HepG2 (cell line): ENCODE measurements around the gene ITGB2. TPM values are rescaled to one million over a fixed set of nuclear protein-coding genes. Genes with fewer than 3 reads are reported as not detected.

ENCODE experiments used
- ATAC-seq: fragments of 200-7000 bp; cut with Tn5 transposase; 3 replicates; pipeline ENCODE4 v1.9.1; 2020; ENCODE audit warnings: mild to moderate bottlenecking, moderate library complexity
- BruUV-seq: library from RNA; stranded (reverse); fragments of 400-500 nt; replicated peaks from 2 replicates; lab custom pipeline; 2021; lab: Mats Ljungman, UMichigan
- CTCF ChIA-PET: fragments of 300-600 bp; formaldehyde crosslinking; extraction: SDS; loops from one replicate; lab custom pipeline; 2021; ENCODE audit warnings: low total read pairs, inconsistent platforms, low intra/inter-chr PET ratio; lab: Yijun Ruan, JAX
- POLR2A ChIA-PET: fragments of 350-600 bp; sonication (Branson Sonifier 250); formaldehyde crosslinking; loops from one replicate; lab custom pipeline; 2020; ENCODE audit warnings: antibody characterized with exemption, inconsistent platforms; lab: Yijun Ruan, JAX
- DNase-seq: peaks from one replicate; pipeline ENCODE4 v3.0.0-alpha.2; 2015; ENCODE audit warnings: low spot score
- FAIRE-seq: peaks from 3 replicates; lab custom pipeline; 2011; peaks lifted over from hg19 to GRCh38; lab: Jason Lieb, UNC
- H2AFZ ChIP-seq: one replicate; pipeline ENCODE4 v1.6.1; 2011; ENCODE audit warnings: low read length, inconsistent platforms
- H3K27ac ChIP-seq: fragments of 300-600 bp; 3 replicates; pipeline ENCODE4 v1.8.0; 2011; ENCODE audit warnings: mixed run types, mild to moderate bottlenecking, mixed read lengths, low read length, inconsistent platforms; ENCODE audit not compliant: insufficient read depth; ENCODE audit errors: extremely low read length
- H3K27me3 ChIP-seq, 2 experiments: fragments of 200-600 bp in 1 of 2; 2 replicates in 1 of 2; 3 replicates in 1 of 2; pipeline versions ENCODE4 v1.6.0 to v1.8.0; 2011; ENCODE audit warnings: low read length in 2 of 2, mild to moderate bottlenecking in 2 of 2, moderate library complexity in 2 of 2, inconsistent platforms in 1 of 2; ENCODE audit not compliant: insufficient read depth in 2 of 2, control insufficient read depth in 1 of 2
- H3K36me3 ChIP-seq, 2 experiments: fragments of 200-600 bp in 1 of 2; replicated peaks in 1 of 2; 2 replicates in 1 of 2; 3 replicates in 1 of 2; pipeline versions ENCODE4 v1.5.1 to v1.8.0; 2011; ENCODE audit warnings: low read length in 2 of 2, inconsistent platforms in 1 of 2; ENCODE audit not compliant: insufficient read depth in 2 of 2, control insufficient read depth in 1 of 2
- H3K4me1 ChIP-seq: 2 replicates; pipeline ENCODE4 v1.5.1; 2012; ENCODE audit warnings: low read length, inconsistent platforms; ENCODE audit not compliant: insufficient read depth
- H3K4me2 ChIP-seq: 2 replicates; pipeline ENCODE4 v1.6.0; 2011; ENCODE audit warnings: low read depth, low read length, inconsistent platforms
- H3K4me3 ChIP-seq, 3 experiments: fragments of 200-600 bp in 1 of 3; sonication (generic), shearing (Covaris generic) in 1 of 3; replicated peaks in 1 of 3; 2 replicates each; pipeline ENCODE4 v1.5.1; 2011 to 2016; ENCODE audit warnings: low read length in 3 of 3, inconsistent platforms in 2 of 3, low read depth in 2 of 3, mild to moderate bottlenecking in 2 of 3, control low read depth in 1 of 3, mixed read lengths in 1 of 3; ENCODE audit not compliant: insufficient read depth in 1 of 3
- H3K79me2 ChIP-seq: one replicate; pipeline ENCODE4 v1.6.1; 2011; ENCODE audit warnings: low read length, inconsistent platforms; ENCODE audit not compliant: insufficient read depth
- H3K9ac ChIP-seq: 2 replicates; pipeline ENCODE4 v1.6.0; 2011; ENCODE audit warnings: mild to moderate bottlenecking, low read depth, low read length, inconsistent platforms; ENCODE audit not compliant: insufficient read depth
- H3K9me3 ChIP-seq: 2 replicates; pipeline ENCODE4 v1.5.1; 2012; ENCODE audit warnings: mild to moderate bottlenecking, low read length
- H4K20me1 ChIP-seq: 2 replicates; pipeline ENCODE4 v1.6.0; 2011; ENCODE audit warnings: inconsistent platforms, mild to moderate bottlenecking, low read length, moderate library complexity; ENCODE audit not compliant: insufficient read depth
- SOX6 ChIP-seq, 2 experiments: fragments of 450-650 bp in 1 of 2; sonication (generic) in 1 of 2; formaldehyde crosslinking in 1 of 2; IDR thresholded peaks; 2 replicates each; pipeline versions ENCODE4 v1.4.0 to v1.6.1; 2017 to 2020; ENCODE audit warnings: antibody characterized with exemption in 1 of 2, mild to moderate bottlenecking in 1 of 2, missing genetic modification reagents in 1 of 2
- SRSF4 ChIP-seq: fragments of 200-400 bp; formaldehyde crosslinking; IDR thresholded peaks from one replicate; pipeline ENCODE4 v1.6.1; 2018; ENCODE audit warnings: mild to moderate bottlenecking, low read depth, low read length, moderate library complexity; ENCODE audit not compliant: poor library complexity, severe bottlenecking
- ZIK1 ChIP-seq: sonication (generic); formaldehyde crosslinking; IDR thresholded peaks from 2 replicates; pipeline ENCODE4 v1.5.0; 2020; ENCODE audit warnings: mild to moderate bottlenecking, low read depth, missing genetic modification reagents, borderline replicate concordance
- ZNF12 ChIP-seq: sonication (generic); formaldehyde crosslinking; IDR thresholded peaks from 2 replicates; pipeline ENCODE4 v1.5.0; 2020; ENCODE audit warnings: missing genetic modification reagents
- ZNF230 ChIP-seq: sonication (generic); formaldehyde crosslinking; IDR thresholded peaks from 2 replicates; pipeline ENCODE4 v1.4.0; 2020; ENCODE audit warnings: mild to moderate bottlenecking, missing genetic modification reagents
- ZNF557 ChIP-seq: sonication (generic); formaldehyde crosslinking; IDR thresholded peaks from 2 replicates; pipeline ENCODE4 v1.4.0; 2020; ENCODE audit warnings: missing genetic modification reagents
- WGBS: methylation state at CpG from one replicate; pipeline ENCODE4 v1.1.6; 2017; ENCODE audit warnings: low lambda C conversion rate; 5-methylcytosine and 5-hydroxymethylcytosine counted together
- in situ Hi-C: cut with HindIII; loops from 2 replicates; pipeline ENCODE4 v1.10.0; 2017; ENCODE audit warnings: low pct_unique_long_range_greater_than_20kb; ENCODE audit not compliant: extremely low pct_ligation_motif_present
- intact Hi-C: fragments of 100-400 bp; cut with micrococcal nuclease; formaldehyde crosslinking; loops from one replicate; pipeline ENCODE4 v1.10.0; 2022; ENCODE audit not compliant: unreplicated experiment
- polyA plus RNA-seq, 8 experiments: library from polyadenylated mRNA; depleted of rRNA in 3 of 8; stranded (reverse) in 7 of 8; unstranded in 1 of 8; fragments of >200 nt; fragmentation: Illumina TruSeq in 4 of 8; extraction: Trizol in 4 of 8; gene quantifications; 2 replicates each; pipeline versions ENCODE4 v1.2.1 to v1.2.3, GENCODE V29; 2011 to 2016; ENCODE audit warnings: low read depth in 4 of 8, missing spikeins in 1 of 8, mixed read lengths in 1 of 8; ENCODE audit not compliant: insufficient read depth in 1 of 8
- total RNA-seq, 5 experiments: library from RNA; depleted of rRNA; stranded (reverse); fragments of >200 nt; fragmentation: Illumina TruSeq; extraction: Trizol; gene quantifications; 2 replicates each; pipeline ENCODE4 v1.2.3, GENCODE V29; 2016; ENCODE audit warnings: low read depth in 1 of 5
- TF ChIP-seq, protein P1 (sequence below): sonication (generic); formaldehyde crosslinking; IDR thresholded peaks from 2 replicates; pipeline ENCODE4 v1.5.0; 2020; ENCODE audit warnings: mild to moderate bottlenecking, missing genetic modification reagents, moderate library complexity

The ITGB2 gene
- total and polyA plus RNA-seq, 2 of the 13 experiments (the other 11 are each of a cell fraction or from before 2014, with no cell fraction given), result 4.2 to 18.0 TPM

GRCh38 chr21:44956356-44957046 lies 35.8 kb upstream of the ITGB2 start:
- no peaks in the 10 kb centered on the region for H3K27me3 ChIP-seq
- no peaks in the 10 kb centered on the region for H3K4me1 ChIP-seq
- H3K9me3 ChIP-seq, result no peaks in the 10 kb centered on the region
- H3K4me2 ChIP-seq, result no peak overlapping the region
- ChIA-PET POLR2A (no interaction called here), CTCF (no interaction called here)
- intact Hi-C loops, result no loop called here
- peaks cover 41 to 84% of the 10 kb centered on the region in 2 experiments for H3K36me3 ChIP-seq
- H3K79me2 ChIP-seq, result peaks cover 45% of the 10 kb centered on the region
- no peak for TF ChIP-seq ZNF557 (CRISPR knock-in tag)
- no peak for TF ChIP-seq ZNF12 (CRISPR knock-in tag)
- no peak for TF ChIP-seq SRSF4
- no peak for TF ChIP-seq SOX6 (IDR thresholded peaks at IDR 0.05)
- TF ChIP-seq SOX6 (CRISPR knock-in tag; IDR thresholded peaks at IDR 0.05), result no peak
- TF ChIP-seq, protein P1, sequence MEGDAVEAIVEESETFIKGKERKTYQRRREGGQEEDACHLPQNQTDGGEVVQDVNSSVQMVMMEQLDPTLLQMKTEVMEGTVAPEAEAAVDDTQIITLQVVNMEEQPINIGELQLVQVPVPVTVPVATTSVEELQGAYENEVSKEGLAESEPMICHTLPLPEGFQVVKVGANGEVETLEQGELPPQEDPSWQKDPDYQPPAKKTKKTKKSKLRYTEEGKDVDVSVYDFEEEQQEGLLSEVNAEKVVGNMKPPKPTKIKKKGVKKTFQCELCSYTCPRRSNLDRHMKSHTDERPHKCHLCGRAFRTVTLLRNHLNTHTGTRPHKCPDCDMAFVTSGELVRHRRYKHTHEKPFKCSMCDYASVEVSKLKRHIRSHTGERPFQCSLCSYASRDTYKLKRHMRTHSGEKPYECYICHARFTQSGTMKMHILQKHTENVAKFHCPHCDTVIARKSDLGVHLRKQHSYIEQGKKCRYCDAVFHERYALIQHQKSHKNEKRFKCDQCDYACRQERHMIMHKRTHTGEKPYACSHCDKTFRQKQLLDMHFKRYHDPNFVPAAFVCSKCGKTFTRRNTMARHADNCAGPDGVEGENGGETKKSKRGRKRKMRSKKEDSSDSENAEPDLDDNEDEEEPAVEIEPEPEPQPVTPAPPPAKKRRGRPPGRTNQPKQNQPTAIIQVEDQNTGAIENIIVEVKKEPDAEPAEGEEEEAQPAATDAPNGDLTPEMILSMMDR, result no peak
- TF ChIP-seq ZIK1 (CRISPR knock-in tag), result no peak
- no peak for TF ChIP-seq ZNF230 (CRISPR knock-in tag)
- ATAC-seq (no peak), DNase-seq (no peak), FAIRE-seq (no peak)
- no peak overlapping the region for H3K4me3 ChIP-seq
- H3K27ac ChIP-seq, result no peak overlapping the region
- no peak overlapping the region for H3K9ac ChIP-seq
- no peak overlapping the region for H2AFZ ChIP-seq
- peaks cover 19% of the 10 kb centered on the region; the same call in 1 of the 2 replicates for H4K20me1 ChIP-seq
- BruUV-seq, result no TSS peak
- 97% methylated on average over 22 of the region's 35 CpGs for WGBS
- in situ Hi-C loops, result no loop called here
